H9 (cell line): ENCODE measurements around the gene IGF1R. TPM values are rescaled to one million over a fixed set of nuclear protein-coding genes. Genes with fewer than 3 reads are reported as not detected.

Experiments
- DNase-seq: peaks from one replicate; pipeline ENCODE4 v3.0.0-alpha.2; 2017
- H2AFZ ChIP-seq: one replicate; pipeline ENCODE4 v1.6.1; 2013; ENCODE audit warnings: mild to moderate bottlenecking, low read length, control low read depth, moderate library complexity
- H2AK5ac ChIP-seq: 2 replicates; pipeline ENCODE4 v1.6.1; 2013; ENCODE audit warnings: low read length, control low read depth, mixed read lengths; ENCODE audit not compliant: insufficient read length
- H2BK120ac ChIP-seq: one replicate; pipeline ENCODE4 v1.6.1; 2013; ENCODE audit warnings: low read depth, mild to moderate bottlenecking, low read length, control low read depth, inconsistent platforms; ENCODE audit not compliant: poor library complexity, severe bottlenecking
- H2BK12ac ChIP-seq: 2 replicates; pipeline ENCODE4 v1.6.1; 2013; ENCODE audit warnings: low read length, control low read depth, mixed read lengths, low read depth; ENCODE audit not compliant: insufficient read length
- H2BK15ac ChIP-seq: 2 replicates; pipeline ENCODE4 v1.6.1; 2013; ENCODE audit warnings: low read depth, low read length, control low read depth
- H2BK20ac ChIP-seq: one replicate; pipeline ENCODE4 v1.6.1; 2013; ENCODE audit warnings: low read depth, mild to moderate bottlenecking, low read length, control low read depth, inconsistent platforms; ENCODE audit not compliant: poor library complexity, severe bottlenecking
- H2BK5ac ChIP-seq: 2 replicates; pipeline ENCODE4 v1.6.1; 2013; ENCODE audit warnings: low read length, control low read depth, mixed read lengths; ENCODE audit not compliant: insufficient read length
- H3K14ac ChIP-seq: 2 replicates; pipeline ENCODE4 v1.6.1; 2013; ENCODE audit warnings: low read length, control low read depth; ENCODE audit not compliant: insufficient read depth
- H3K18ac ChIP-seq: 2 replicates; pipeline ENCODE4 v1.6.1; 2013; ENCODE audit warnings: low read depth, mild to moderate bottlenecking, mixed read lengths, low read length, control low read depth; ENCODE audit not compliant: insufficient read length
- H3K23ac ChIP-seq: 2 replicates; pipeline ENCODE4 v1.6.1; 2013; ENCODE audit warnings: low read length, control low read depth, mixed read lengths, low read depth; ENCODE audit not compliant: insufficient read length
- H3K23me2 ChIP-seq: 2 replicates; pipeline ENCODE4 v1.6.1; 2013; ENCODE audit warnings: low read depth, mild to moderate bottlenecking, mixed read lengths, low read length, control low read depth; ENCODE audit not compliant: insufficient read length, poor library complexity, severe bottlenecking
- H3K27ac ChIP-seq: 2 replicates; pipeline ENCODE4 v1.5.1; 2013; ENCODE audit warnings: low read length, control low read depth, mixed read lengths, low read depth; ENCODE audit not compliant: insufficient read length
- H3K27me3 ChIP-seq: 2 replicates; pipeline ENCODE4 v1.6.1; 2013; ENCODE audit warnings: low read length, control low read depth, inconsistent platforms; ENCODE audit not compliant: insufficient read depth
- H3K4ac ChIP-seq: 2 replicates; pipeline ENCODE4 v1.6.1; 2013; ENCODE audit warnings: low read depth, mild to moderate bottlenecking, control low read depth, inconsistent platforms, low read length, moderate library complexity
- H3K4me1 ChIP-seq: 2 replicates; pipeline ENCODE4 v1.6.1; 2013; ENCODE audit warnings: low read length, control low read depth, inconsistent platforms; ENCODE audit not compliant: insufficient read depth
- H3K4me2 ChIP-seq: 2 replicates; pipeline ENCODE4 v1.6.1; 2013; ENCODE audit warnings: low read length, control low read depth, mixed read lengths; ENCODE audit not compliant: insufficient read length, insufficient read depth
- H3K56ac ChIP-seq: 2 replicates; pipeline ENCODE4 v1.6.1; 2013; ENCODE audit warnings: low read depth, mild to moderate bottlenecking, mixed read lengths, low read length, control low read depth; ENCODE audit not compliant: insufficient read length
- H3K79me1 ChIP-seq: 2 replicates; pipeline ENCODE4 v1.6.1; 2013; ENCODE audit warnings: low read depth, mild to moderate bottlenecking, moderate library complexity, low read length, control low read depth, inconsistent platforms; ENCODE audit not compliant: insufficient read depth, poor library complexity, severe bottlenecking
- H3K79me2 ChIP-seq: 2 replicates; pipeline ENCODE4 v1.6.1; 2013; ENCODE audit warnings: low read length, control low read depth, inconsistent platforms; ENCODE audit not compliant: insufficient read depth
- H3K9ac ChIP-seq: 2 replicates; pipeline ENCODE4 v1.6.1; 2013; ENCODE audit warnings: low read length, control low read depth, mixed read lengths; ENCODE audit not compliant: insufficient read length; ENCODE audit errors: extremely low read depth
- H3K9me3 ChIP-seq: one replicate; pipeline ENCODE4 v1.6.1; 2013; ENCODE audit warnings: low read depth, low read length, inconsistent platforms; ENCODE audit not compliant: control insufficient read depth
- H3T11ph ChIP-seq: one replicate; pipeline ENCODE4 v1.6.1; 2013; ENCODE audit warnings: mild to moderate bottlenecking, low read length, control low read depth, inconsistent platforms
- H4K20me1 ChIP-seq: one replicate; pipeline ENCODE4 v1.6.1; 2013; ENCODE audit not compliant: control insufficient read depth, insufficient read length, insufficient read depth
- H4K5ac ChIP-seq: 2 replicates; pipeline ENCODE4 v1.6.1; 2013; ENCODE audit warnings: low read depth, mild to moderate bottlenecking, mixed read lengths, low read length, control low read depth; ENCODE audit not compliant: insufficient read length
- H4K8ac ChIP-seq: replicated peaks from 2 replicates; pipeline ENCODE4 v1.6.1; 2013; ENCODE audit warnings: low read length, control low read depth, mixed read lengths, low read depth; ENCODE audit not compliant: insufficient read length
- H4K91ac ChIP-seq: 2 replicates; pipeline ENCODE4 v1.6.1; 2013; ENCODE audit warnings: low read depth, mild to moderate bottlenecking, moderate library complexity, mixed read lengths, low read length, control low read depth; ENCODE audit not compliant: insufficient read length
- H3K27ac Mint-ChIP-seq, 3 experiments: 2 replicates in 2 of 3; 3 replicates in 1 of 3; pipeline ENCODE4 v1.8.0; 2020 to 2021; ENCODE audit warnings: mixed read lengths in 3 of 3, mild to moderate bottlenecking in 1 of 3, moderate library complexity in 1 of 3
- H3K27me3 Mint-ChIP-seq: 2 replicates; pipeline ENCODE4 v1.8.0; 2021; ENCODE audit warnings: low read depth, mild to moderate bottlenecking, moderate library complexity, mixed read lengths
- H3K36me3 Mint-ChIP-seq, 3 experiments: 2 replicates in 2 of 3; 3 replicates in 1 of 3; pipeline ENCODE4 v1.8.0; 2020 to 2021; ENCODE audit warnings: low read depth in 3 of 3, mixed read lengths in 3 of 3; ENCODE audit not compliant: insufficient read depth in 1 of 3
- H3K4me1 Mint-ChIP-seq, 2 experiments: 2 replicates each; pipeline ENCODE4 v1.8.0; 2020; ENCODE audit warnings: mixed read lengths in 2 of 2
- H3K4me3 Mint-ChIP-seq, 2 experiments: 2 replicates in 1 of 2; 3 replicates in 1 of 2; pipeline ENCODE4 v1.8.0; 2020 to 2021; ENCODE audit warnings: mild to moderate bottlenecking in 2 of 2, mixed read lengths in 2 of 2, moderate library complexity in 1 of 2
- H3K9me3 Mint-ChIP-seq, 2 experiments: 2 replicates in 1 of 2; 3 replicates in 1 of 2; pipeline ENCODE4 v1.8.0; 2020; ENCODE audit warnings: mild to moderate bottlenecking in 2 of 2, mixed read lengths in 2 of 2, moderate library complexity in 1 of 2
- CTCF ChIP-seq: fragments of 200-600 bp; sonication (generic); conservative IDR thresholded peaks from 3 replicates; pipeline ENCODE4 v1.8.0; 2021; ENCODE audit warnings: antibody characterized with exemption, mild to moderate bottlenecking
- WGBS: extraction: QIAGEN DNeasy Blood & Tissue Kit; methylation state at CpG from one replicate; pipeline ENCODE4 v1.1.7; 2013; ENCODE audit warnings: missing lambda C conversion rate, low lambda C conversion rate, mixed read lengths; ENCODE audit not compliant: insufficient read length; ENCODE audit errors: extremely low coverage; 5-methylcytosine and 5-hydroxymethylcytosine counted together
- total RNA-seq: library from RNA; stranded (reverse); gene quantifications from 2 replicates; pipeline ENCODE4 v1.2.1, GENCODE V29; 2021

IGF1R gene
- total RNA-seq, 1 experiment from 2014 or later = 70.0 TPM

- H3K27ac Mint-ChIP-seq = no peak overlapping the region
- H3K4ac ChIP-seq = no peak overlapping the region
- H3K23ac ChIP-seq = no peak overlapping the region
- H3K4me1 ChIP-seq = peaks cover 9% of the 10 kb centered on the region; the same call in 1 of the 2 replicates
- DNase-seq = no peak
- H4K8ac ChIP-seq = no peak overlapping the region
- H3K27me3 Mint-ChIP-seq = no peaks in the 10 kb centered on the region
- peaks cover 9% of the 10 kb centered on the region for H3K79me1 ChIP-seq
- no peak overlapping the region for H2BK120ac ChIP-seq
- no peaks in the 10 kb centered on the region for H4K20me1 ChIP-seq
- TF ChIP-seq CTCF = no peak
- H3K4me1 Mint-ChIP-seq = peaks cover 57 to 58% of the 10 kb centered on the region in 2 experiments
- no peak overlapping the region for H2AK5ac ChIP-seq
- H3K4me2 ChIP-seq = no peak overlapping the region
- no peak overlapping the region for H2BK5ac ChIP-seq
- no peak overlapping the region for H2BK20ac ChIP-seq
- no peak overlapping the region for H2BK12ac ChIP-seq
- H3K79me2 ChIP-seq = peaks cover 14% of the 10 kb centered on the region; the same call in 1 of the 2 replicates
- no peak overlapping the region for H3K4me3 Mint-ChIP-seq
- H3K9ac ChIP-seq = no peak overlapping the region
- no peaks in the 10 kb centered on the region for H3K23me2 ChIP-seq
- no CpG with 5 or more reads among the region's 4 CpGs for WGBS
- H4K91ac ChIP-seq = no peak overlapping the region
- no peaks in the 10 kb centered on the region for H3K9me3 ChIP-seq
- H3K36me3 Mint-ChIP-seq = no peaks in the 10 kb centered on the region; a peak in 2 of 7 replicates
- H2AFZ ChIP-seq = no peak overlapping the region
- no peak overlapping the region for H3K56ac ChIP-seq
- H3K18ac ChIP-seq = no peak overlapping the region
- H4K5ac ChIP-seq = no peak overlapping the region
- H2BK15ac ChIP-seq = no peak overlapping the region
- no peaks in the 10 kb centered on the region for H3K27me3 ChIP-seq
- H3K14ac ChIP-seq = no peak overlapping the region
- H3T11ph ChIP-seq = no peak overlapping the region
- H3K9me3 Mint-ChIP-seq = no peaks in the 10 kb centered on the region
- no peak overlapping the region for H3K27ac ChIP-seq
Observed at GRCh38 chr15:98778960-98779359, 130.6 kb downstream of the IGF1R start.
